Testis (tissue), 2 donors: ENCODE measurements around the gene CACYBP.

Source experiments
- POLR2A ChIP-seq: fragments of 450-650 bp; IDR thresholded peaks from one replicate; pipeline ENCODE4 v1.6.1; 2017; ENCODE audit warnings: antibody characterized with exemption, mild to moderate bottlenecking, moderate library complexity
- TF ChIP-seq, protein P1 (sequence below), 3 experiments: fragments of 450-650 bp in 2 of 3; fragments of 200-600 bp in 1 of 3; sonication (generic) in 1 of 3; IDR thresholded peaks; one replicate each; pipeline ENCODE4 v1.5.1; 2016 to 2019; ENCODE audit warnings: antibody characterized with exemption in 3 of 3, mild to moderate bottlenecking in 2 of 3, moderate library complexity in 1 of 3

DNA sequence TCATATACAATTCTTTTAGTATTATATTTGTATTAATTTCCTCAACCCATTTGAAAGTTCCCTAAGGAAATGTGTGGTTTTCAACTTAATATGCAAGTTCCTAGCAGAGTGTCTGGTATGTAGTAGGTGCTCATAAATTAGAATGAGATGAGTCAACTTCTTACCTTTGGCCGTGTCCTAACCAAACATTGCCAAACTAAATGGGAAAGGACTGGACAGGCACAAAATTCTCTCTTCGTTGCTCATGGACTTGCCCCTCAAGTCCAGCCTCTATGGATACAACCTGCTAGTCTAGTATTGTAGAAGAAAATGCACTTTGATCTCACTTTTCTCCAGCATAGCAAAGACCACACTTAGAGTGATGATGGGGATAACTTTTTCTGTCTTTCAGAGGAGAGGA lies 35.0 kb downstream of the CACYBP start:
- TF ChIP-seq, protein P1, sequence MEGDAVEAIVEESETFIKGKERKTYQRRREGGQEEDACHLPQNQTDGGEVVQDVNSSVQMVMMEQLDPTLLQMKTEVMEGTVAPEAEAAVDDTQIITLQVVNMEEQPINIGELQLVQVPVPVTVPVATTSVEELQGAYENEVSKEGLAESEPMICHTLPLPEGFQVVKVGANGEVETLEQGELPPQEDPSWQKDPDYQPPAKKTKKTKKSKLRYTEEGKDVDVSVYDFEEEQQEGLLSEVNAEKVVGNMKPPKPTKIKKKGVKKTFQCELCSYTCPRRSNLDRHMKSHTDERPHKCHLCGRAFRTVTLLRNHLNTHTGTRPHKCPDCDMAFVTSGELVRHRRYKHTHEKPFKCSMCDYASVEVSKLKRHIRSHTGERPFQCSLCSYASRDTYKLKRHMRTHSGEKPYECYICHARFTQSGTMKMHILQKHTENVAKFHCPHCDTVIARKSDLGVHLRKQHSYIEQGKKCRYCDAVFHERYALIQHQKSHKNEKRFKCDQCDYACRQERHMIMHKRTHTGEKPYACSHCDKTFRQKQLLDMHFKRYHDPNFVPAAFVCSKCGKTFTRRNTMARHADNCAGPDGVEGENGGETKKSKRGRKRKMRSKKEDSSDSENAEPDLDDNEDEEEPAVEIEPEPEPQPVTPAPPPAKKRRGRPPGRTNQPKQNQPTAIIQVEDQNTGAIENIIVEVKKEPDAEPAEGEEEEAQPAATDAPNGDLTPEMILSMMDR (IDR thresholded peaks at IDR 0.05), result no peak
- no peak for TF ChIP-seq POLR2A
